HG02798 (cell line): ENCODE measurements around the gene ADGRF1.

Experiments used
- ATAC-seq: cut with Tn5 transposase; IDR thresholded peaks from one replicate; pipeline ENCODE4 v1.9.1; 2021; ENCODE audit warnings: mild to moderate bottlenecking; ENCODE audit not compliant: unreplicated experiment, poor library complexity

Gene ADGRF1

GRCh38 chr6:46990031-46990644 lies 52.0 kb downstream of the ADGRF1 start:
- no peak for ATAC-seq

GRCh38 chr6:46989398-46989797 lies 52.7 kb downstream of the ADGRF1 start:
- no peak for ATAC-seq

- no peak for ATAC-seq
These were observed 56.2 kb downstream of the ADGRF1 start for GRCh38 chr6:46985943-46986342.

DNA sequence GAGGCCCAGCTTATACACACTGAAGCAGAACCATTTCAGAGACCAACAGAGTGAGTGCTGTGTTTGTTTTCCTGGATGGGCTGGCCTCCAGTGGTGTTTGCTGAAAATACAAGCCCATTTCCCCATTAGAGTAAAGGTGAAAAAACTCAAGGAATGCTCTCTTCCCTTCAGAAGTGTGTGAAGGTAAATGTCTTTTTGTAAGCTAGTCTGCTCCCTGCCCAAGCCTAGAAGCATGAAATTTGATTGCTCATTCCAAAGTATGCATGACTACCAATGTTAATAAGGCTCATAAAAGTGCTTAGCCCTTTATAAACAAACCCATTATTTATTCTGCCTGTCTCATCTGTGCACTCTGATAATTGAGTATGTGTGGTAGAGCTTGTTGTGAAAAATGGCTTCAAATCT lies 59.1 kb downstream of the ADGRF1 start:
- no peak for ATAC-seq

DNA sequence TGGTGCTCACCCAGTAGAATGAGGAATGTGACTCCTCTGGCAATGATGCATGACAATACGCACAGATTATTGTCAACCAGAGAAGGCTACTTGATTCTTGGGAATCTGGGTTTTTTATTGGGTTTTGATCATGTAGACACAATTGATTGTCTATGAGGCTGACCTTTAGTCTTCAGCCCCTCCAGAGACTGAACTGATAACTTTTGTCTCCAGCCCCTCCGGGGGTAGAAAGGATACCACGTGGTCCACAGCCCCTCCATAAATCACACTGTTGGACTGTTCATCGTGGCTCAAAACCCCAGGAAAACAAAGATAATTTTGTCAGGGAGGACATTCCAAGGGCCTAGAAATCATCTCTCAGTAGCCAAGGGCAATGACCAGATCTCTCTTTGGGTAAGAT lies 62.9 kb downstream of the ADGRF1 start:
- ATAC-seq = no peak

DNA sequence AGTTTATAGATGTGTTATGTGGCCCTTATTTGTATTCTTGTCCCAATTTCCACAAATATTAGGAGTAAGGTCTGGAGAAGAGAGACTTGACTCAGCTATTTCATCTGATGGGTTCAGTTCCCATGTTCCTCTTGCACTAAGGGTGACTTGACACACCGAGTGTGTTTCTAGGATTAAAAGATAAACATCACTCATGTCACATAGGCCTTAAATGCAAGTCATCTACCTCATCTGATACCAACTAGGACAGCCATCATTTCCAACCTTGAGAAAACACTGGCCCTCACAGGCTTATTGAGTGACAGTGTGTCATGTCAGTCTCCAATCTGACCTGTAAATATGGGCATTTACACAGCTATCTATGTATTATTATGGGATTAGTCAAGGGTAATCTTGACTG lies 67.3 kb downstream of the ADGRF1 start:
- ATAC-seq = no peak

DNA sequence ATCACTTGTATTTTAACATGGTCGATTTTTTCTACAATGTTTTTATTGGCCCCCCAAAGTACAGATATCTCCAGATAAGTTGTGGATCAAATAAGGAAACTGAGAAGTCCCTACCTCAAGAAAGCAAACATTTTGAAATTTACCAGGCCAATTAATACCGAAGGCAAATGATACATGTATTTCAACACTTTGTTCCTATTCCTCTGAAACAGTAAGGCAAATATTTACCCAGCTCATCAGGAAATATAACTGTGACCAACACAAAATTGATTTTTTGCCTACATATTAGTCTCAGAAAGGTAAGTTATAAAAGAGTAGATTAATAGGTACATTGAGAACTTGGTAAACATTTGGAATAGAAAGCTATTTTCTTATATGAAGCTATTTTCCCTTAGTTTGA lies 69.1 kb downstream of the ADGRF1 start:
- ATAC-seq = no peak

DNA sequence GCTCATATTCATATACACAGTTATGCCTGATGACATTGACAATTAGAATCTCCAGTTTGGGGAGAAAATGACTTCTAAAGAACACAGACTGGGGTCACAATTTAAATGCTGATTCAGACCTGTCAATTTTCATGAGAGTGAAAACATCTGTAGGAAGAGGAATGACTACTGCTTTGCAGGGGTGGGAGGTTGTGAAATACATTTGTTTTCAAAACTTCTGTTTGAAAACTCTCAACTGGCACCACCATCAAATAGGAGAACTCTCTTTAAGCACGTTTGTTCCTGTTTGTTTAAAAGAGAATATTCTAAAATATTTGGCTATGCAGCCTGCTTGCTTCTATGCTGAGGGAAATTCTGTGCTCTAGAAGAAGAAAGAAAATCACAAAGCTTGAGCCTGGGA lies 69.6 kb downstream of the ADGRF1 start:
- ATAC-seq = no peak

DNA sequence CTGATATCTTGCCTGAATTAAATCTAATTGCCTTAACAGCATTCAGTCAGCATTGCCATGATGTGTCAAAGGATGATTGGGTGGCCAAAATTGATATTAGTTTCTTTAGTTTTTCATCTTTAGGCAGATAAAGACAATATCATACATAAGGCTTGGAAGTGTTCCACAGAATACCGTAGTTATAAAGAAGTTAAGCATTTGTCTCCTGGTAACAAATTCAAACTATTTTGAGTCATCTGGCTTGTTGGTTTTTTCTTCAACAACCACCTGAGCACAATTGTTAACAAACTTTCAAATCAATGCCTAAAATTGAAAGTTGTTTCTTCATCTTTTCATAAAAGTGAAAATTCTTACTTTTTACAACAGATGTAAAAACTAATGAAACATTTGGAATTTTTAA lies 72.9 kb downstream of the ADGRF1 start:
- ATAC-seq = no peak

GRCh38 chr6:46967826-46968349 lies 74.2 kb downstream of the ADGRF1 start:
- ATAC-seq = no peak

DNA sequence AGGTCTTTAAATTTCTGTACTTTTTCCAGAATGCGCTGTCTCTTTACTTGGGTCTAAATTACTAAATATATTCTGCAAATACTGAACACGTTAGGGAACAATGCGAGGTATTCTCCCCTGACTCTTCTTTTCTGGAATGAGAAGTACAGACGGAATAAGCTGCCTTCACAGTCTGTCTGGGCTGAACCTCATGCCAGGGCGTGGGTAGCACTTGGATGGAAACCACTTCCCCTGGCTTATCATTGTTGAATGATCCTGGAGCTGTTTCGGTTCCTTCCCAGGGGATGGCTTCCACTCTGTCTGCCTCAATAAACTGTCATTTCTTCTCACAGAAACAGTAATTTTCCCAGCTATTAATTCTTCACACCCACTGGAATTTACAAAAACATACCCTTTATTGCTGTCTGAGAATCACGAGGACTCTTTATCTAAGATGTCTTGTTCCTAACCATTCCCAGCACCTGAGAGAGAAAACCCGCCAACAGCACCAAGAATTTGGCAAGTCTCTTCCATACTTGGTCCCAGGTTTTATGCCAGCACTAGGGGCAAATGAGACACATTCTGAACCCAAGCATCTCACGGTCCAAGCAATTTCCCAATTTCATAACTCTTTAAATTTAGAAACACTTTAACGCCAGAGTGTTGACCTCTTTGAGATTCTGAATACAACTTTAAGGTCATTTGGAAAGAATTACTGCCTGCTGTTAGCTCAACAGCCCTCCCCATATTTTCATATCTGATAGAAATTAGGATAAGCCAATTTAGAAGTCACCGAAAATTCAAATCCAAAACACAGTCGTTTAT lies 77.2 kb downstream of the ADGRF1 start:
- no peak for ATAC-seq

GRCh38 chr6:46963626-46964025 lies 78.5 kb downstream of the ADGRF1 start:
- no peak for ATAC-seq

DNA sequence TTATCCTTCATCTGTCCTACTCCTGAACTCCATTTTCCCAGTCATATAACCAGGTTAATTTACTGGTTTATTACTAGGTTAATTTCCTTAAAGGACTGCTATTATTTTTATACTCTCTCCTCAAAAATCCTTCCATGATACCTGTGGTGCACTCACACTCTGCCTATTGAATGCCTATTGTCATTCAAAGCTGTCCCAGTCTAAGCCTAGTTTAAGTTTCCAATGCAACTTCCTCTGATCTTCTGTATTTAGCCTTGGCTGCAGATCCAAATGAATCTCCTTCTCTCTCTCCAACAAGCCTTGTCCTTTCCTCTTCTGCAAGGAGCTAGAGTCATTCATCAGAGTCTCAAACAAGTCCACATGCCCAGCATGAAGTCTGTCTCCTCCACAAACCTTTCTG lies 79.1 kb downstream of the ADGRF1 start:
- ATAC-seq = no peak

DNA sequence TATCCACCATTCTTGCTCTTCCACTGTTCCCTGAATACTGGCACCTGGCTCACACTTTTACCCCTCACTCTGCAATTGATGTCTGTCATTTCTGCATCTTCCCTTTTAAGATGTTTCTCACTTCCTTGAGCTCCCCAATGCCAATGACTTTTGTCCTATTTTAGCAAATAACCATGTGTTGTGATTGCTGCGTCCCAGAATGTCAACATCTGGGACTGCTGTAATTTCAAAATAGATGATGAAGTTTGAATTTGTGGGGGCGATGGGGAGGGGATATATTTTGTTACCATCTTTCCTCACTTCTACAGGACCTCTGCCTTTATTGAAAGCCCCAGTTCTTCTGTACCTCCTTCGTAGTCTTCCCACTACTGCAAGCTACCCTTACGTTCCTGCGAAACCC lies 80.4 kb downstream of the ADGRF1 start:
- ATAC-seq = no peak

DNA sequence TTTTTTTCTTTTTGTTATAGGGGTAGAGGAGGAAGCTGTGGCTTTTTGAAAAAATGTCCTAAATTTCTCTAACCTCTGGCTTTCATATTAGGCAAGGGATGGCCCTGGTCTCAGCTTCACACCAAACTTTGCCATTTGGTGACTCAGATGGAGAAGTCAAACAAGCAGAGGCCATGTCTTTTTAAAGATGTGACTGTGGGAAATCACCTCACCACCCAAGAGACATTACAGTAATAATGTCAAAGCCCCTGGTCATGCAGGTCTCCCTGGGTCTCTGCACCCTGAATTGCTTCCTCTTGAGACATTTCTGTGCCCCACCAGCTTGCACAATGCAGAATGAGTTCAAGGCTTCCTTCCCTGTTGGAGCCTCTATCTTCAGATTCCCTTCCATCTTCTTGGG lies 80.9 kb downstream of the ADGRF1 start:
- ATAC-seq = no peak

GRCh38 chr6:46959419-46959818 lies 82.7 kb downstream of the ADGRF1 start:
- no peak for ATAC-seq

DNA sequence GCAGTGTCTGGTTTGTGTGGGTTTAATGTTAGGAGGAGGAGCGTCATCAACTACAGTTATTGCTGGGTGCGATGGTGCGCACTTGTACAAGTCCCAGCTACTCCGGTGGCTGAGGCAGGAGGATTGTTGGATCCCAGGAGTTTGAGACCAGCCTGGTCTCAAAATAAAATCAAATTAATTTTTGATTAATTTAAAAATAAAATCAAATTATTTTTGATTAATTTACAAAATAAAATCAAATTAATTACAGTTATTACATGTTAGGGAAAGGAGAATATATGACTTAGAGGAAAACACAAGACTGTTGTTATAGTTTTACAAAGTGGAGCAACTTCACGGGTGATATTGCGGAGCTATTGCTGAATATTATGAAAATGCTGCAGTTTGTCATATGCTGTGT lies 85.7 kb downstream of the ADGRF1 start:
- no peak for ATAC-seq

GRCh38 chr6:46954837-46955451 lies 87.2 kb downstream of the ADGRF1 start:
- ATAC-seq = no peak

DNA sequence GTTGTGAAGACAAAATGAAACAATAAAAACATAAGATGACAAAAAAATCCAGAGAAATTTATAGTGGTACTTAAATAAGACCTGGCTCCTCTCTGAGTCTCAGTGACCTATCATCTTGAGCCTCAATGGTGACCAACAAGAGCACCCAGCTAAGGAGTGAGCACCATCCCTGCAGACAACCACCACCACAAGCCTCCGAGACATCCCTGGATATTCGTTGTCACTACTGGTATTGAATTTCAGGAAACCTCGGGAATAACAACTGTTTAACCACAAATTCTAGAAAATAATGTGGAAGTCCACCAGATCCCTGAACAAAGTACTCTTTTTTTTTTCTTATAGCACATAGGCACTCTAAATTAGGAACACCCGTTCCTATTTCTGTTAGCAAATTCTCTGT lies 88.2 kb downstream of the ADGRF1 start:
- no peak for ATAC-seq

GRCh38 chr6:46949632-46950280 lies 92.4 kb downstream of the ADGRF1 start:
- ATAC-seq = no peak

GRCh38 chr6:46948699-46949098 lies 93.4 kb downstream of the ADGRF1 start:
- no peak for ATAC-seq
